ENCODE data around the gene ADISSP.

DNA sequence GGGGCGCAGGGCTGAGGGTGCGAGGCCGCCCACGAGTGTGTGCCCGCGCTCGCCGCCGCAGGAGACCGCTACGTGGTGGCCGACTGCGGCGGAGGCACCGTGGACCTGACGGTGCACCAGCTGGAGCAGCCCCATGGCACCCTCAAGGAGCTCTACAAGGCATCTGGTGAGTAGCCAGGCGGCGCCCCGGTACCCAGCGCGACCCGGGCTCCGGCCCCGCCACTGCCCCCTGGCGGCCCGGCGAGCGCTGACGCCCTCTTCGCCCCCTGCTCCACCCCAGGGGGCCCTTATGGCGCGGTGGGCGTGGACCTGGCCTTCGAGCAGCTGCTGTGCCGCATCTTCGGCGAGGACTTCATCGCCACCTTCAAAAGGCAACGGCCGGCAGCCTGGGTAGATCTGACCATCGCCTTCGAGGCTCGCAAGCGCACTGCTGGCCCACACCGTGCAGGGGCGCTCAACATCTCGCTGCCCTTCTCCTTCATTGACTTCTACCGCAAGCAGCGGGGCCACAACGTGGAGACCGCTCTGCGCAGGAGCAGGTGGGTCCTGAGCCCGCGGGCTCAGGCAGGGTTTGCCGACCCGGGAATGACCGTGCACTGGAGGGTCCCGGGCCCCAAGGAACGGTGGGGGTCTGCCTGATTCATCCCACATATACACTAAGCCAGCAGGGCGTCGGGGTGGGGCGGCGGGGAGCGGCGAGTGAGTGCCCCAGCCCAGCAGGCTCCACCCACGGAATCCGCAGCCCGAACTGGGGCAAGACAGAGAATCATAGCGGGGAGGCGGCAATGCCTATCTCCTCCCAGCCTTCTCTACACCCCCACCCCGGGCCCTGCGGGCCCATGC, 17.6 kb downstream of the ADISSP start:
- TF ChIP-seq, protein P1, sequence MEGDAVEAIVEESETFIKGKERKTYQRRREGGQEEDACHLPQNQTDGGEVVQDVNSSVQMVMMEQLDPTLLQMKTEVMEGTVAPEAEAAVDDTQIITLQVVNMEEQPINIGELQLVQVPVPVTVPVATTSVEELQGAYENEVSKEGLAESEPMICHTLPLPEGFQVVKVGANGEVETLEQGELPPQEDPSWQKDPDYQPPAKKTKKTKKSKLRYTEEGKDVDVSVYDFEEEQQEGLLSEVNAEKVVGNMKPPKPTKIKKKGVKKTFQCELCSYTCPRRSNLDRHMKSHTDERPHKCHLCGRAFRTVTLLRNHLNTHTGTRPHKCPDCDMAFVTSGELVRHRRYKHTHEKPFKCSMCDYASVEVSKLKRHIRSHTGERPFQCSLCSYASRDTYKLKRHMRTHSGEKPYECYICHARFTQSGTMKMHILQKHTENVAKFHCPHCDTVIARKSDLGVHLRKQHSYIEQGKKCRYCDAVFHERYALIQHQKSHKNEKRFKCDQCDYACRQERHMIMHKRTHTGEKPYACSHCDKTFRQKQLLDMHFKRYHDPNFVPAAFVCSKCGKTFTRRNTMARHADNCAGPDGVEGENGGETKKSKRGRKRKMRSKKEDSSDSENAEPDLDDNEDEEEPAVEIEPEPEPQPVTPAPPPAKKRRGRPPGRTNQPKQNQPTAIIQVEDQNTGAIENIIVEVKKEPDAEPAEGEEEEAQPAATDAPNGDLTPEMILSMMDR (IDR thresholded peaks at IDR 0.05 in 8 of 11, conservative IDR thresholded peaks at IDR 0.05 in 3 of 11) = peak in 10 of 11 experiments; percentile 14 to 66 (median 43)
- peak in 1 of 3 donors; percentile 29 for TF ChIP-seq POLR2AphosphoS5 (IDR thresholded peaks at IDR 0.05)
- TF ChIP-seq POLR2A (IDR thresholded peaks at IDR 0.05) = no peak
